Naive thymus-derived CD4-positive, alpha-beta T cell (primary cell): ENCODE results near the gene STARD6. TPM values are rescaled to one million over a fixed set of nuclear protein-coding genes. Genes with fewer than 3 reads are reported as not detected.
A peak's percentile ranks its signal among the peaks of the same experiment; 100 is the strongest.

Source experiments
- ATAC-seq: fragments of 150-1000 bp; cut with Tn5 transposase; 2 replicates; pipeline ENCODE4 v1.10.0; 2021; ENCODE audit warnings: mild to moderate bottlenecking, moderate library complexity
- CTCF ChIA-PET: fragments of 350-600 bp; sonication (Branson Sonifier 250); formaldehyde crosslinking; loops from one replicate; lab custom pipeline; 2021; ENCODE audit warnings: antibody characterized with exemption; lab: Charles Lee
- POLR2A ChIA-PET: fragments of 350-600 bp; sonication (Branson Sonifier 250); formaldehyde crosslinking; loops from one replicate; lab custom pipeline; 2021; ENCODE audit warnings: antibody characterized with exemption, inconsistent platforms; lab: Charles Lee
- DNase-seq, 9 donors: peaks; one replicate each; pipeline versions ENCODE4 v3.0.0 to v3.0.0-alpha.2; 2020 to 2022; ENCODE audit warnings: mixed read lengths in 1 of 9
- H3K27ac ChIP-seq: one replicate; pipeline ENCODE4 v1.7.0; 2013; ENCODE audit warnings: mild to moderate bottlenecking, low read depth, low read length, moderate library complexity
- H3K27me3 ChIP-seq, 2 donors: one replicate each; pipeline ENCODE4 v1.7.0; 2013; ENCODE audit warnings: low read length in 2 of 2, mild to moderate bottlenecking in 2 of 2, moderate library complexity in 2 of 2; ENCODE audit not compliant: control insufficient read depth in 2 of 2, insufficient read depth in 2 of 2
- H3K36me3 ChIP-seq, 3 experiments: 1 replicate in 2 of 3; 2 replicates in 1 of 3; pipeline ENCODE4 v1.7.0; 2013; ENCODE audit warnings: low read length in 3 of 3, mild to moderate bottlenecking in 3 of 3, moderate library complexity in 1 of 3; ENCODE audit not compliant: insufficient read depth in 3 of 3, control insufficient read depth in 2 of 3
- H3K4me1 ChIP-seq, 2 donors: one replicate each; pipeline ENCODE4 v1.7.0; 2013; ENCODE audit warnings: low read length in 2 of 2, mild to moderate bottlenecking in 2 of 2, moderate library complexity in 1 of 2; ENCODE audit not compliant: control insufficient read depth in 2 of 2, insufficient read depth in 2 of 2
- H3K4me3 ChIP-seq: 2 replicates; pipeline ENCODE4 v1.7.0; 2013; ENCODE audit warnings: mild to moderate bottlenecking, low read length
- H3K9me3 ChIP-seq, 3 experiments: 1 replicate in 2 of 3; 2 replicates in 1 of 3; pipeline ENCODE4 v1.7.0; 2013; ENCODE audit warnings: low read length in 3 of 3; ENCODE audit not compliant: control insufficient read depth in 2 of 3
- H3K27ac Mint-ChIP-seq, 9 donors: one replicate each; pipeline ENCODE4 v1.8.0; 2020 to 2022; ENCODE audit warnings: mixed read lengths in 9 of 9, mild to moderate bottlenecking in 8 of 9, moderate library complexity in 5 of 9, inconsistent platforms in 2 of 9
- H3K27me3 Mint-ChIP-seq, 5 donors: one replicate each; pipeline ENCODE4 v1.8.0; 2021 to 2022; ENCODE audit warnings: mixed read lengths in 5 of 5, mild to moderate bottlenecking in 1 of 5
- H3K36me3 Mint-ChIP-seq, 5 donors: one replicate each; pipeline ENCODE4 v1.8.0; 2020 to 2022; ENCODE audit warnings: mixed read lengths in 5 of 5, mild to moderate bottlenecking in 3 of 5, inconsistent platforms in 1 of 5
- H3K4me1 Mint-ChIP-seq, 7 donors: one replicate each; pipeline ENCODE4 v1.8.0; 2020 to 2022; ENCODE audit warnings: mixed read lengths in 7 of 7, mild to moderate bottlenecking in 3 of 7, inconsistent platforms in 1 of 7
- H3K4me3 Mint-ChIP-seq, 10 donors: one replicate each; pipeline ENCODE4 v1.8.0; 2020 to 2022; ENCODE audit warnings: mild to moderate bottlenecking in 10 of 10, mixed read lengths in 10 of 10, moderate library complexity in 6 of 10, inconsistent platforms in 2 of 10
- H3K9me3 Mint-ChIP-seq, 11 donors: one replicate each; pipeline ENCODE4 v1.8.0; 2020 to 2022; ENCODE audit warnings: mixed read lengths in 11 of 11, mild to moderate bottlenecking in 4 of 11, inconsistent platforms in 1 of 11, moderate library complexity in 1 of 11
- intact Hi-C, 2 donors: fragments of 100-400 bp; cut with micrococcal nuclease; formaldehyde crosslinking; loops; one replicate each; pipeline ENCODE4 v1.15.1; 2023
- polyA plus RNA-seq, 2 donors: library from polyadenylated mRNA; unstranded; fragments of 300-500 nt; fragmentation: Illumina TruSeq; gene quantifications; one replicate each; pipeline ENCODE4 v1.2.3, GENCODE V29; 2021
- total RNA-seq, 6 experiments: library from RNA in 5 of 6; stranded (reverse) in 5 of 6; gene quantifications; 1 replicate in 5 of 6; 2 replicates in 1 of 6; pipeline ENCODE4 v1.2.3 and lab custom pipeline; 2021 to 2026

STARD6 gene
- not detected for total RNA-seq
- under 1 TPM in 1 of 2 donors, not detected in 1; 0.31 TPM for polyA plus RNA-seq
- total RNA-seq (lab: John Stamatoyannopoulos, UW) = not detected

- peak within 1 kb of the TSS; percentile 74 to 99 (median 91) for H3K27ac Mint-ChIP-seq
- H3K4me3 Mint-ChIP-seq = peak within 1 kb of the TSS; percentile 93 to 99 (median 97)
These were observed at the start of gene STARD6, which contains the start of gene C18orf54 for GRCh38 chr18:54357660-54358494. TSS of gene STARD6 (minus strand) at chr18:54357858. CDS start at chr18:54354573, 3,285 bp downstream. TSS of gene C18orf54 (plus strand) at chr18:54357906. CDS start at chr18:54360573, 2,667 bp downstream.

GRCh38 chr18:54405290-54405689, 47.6 kb upstream of the STARD6 start:
- no peak for DNase-seq
- ChIA-PET POLR2A (no interaction called here), CTCF (no interaction called here)
- Mint-ChIP-seq H3K27me3 (peaks cover 13 to 32% (median 14%) of the 10 kb centered on the region in 5 donors), H3K27ac (no peak overlapping the region), H3K36me3 (no peaks in the 10 kb centered on the region), H3K9me3 (peaks cover 0 to 2% (median 0%) of the 10 kb centered on the region in 11 donors), H3K4me1 (no peaks in the 10 kb centered on the region), H3K4me3 (no peak overlapping the region)
- Histone ChIP-seq H3K4me3 (no peak overlapping the region), H3K9me3 (no peaks in the 10 kb centered on the region), H3K27me3 (no peaks in the 10 kb centered on the region), H3K4me1 (no peaks in the 10 kb centered on the region), H3K27ac (no peak overlapping the region), H3K36me3 (no peaks in the 10 kb centered on the region)
- ATAC-seq = no peak
- intact Hi-C loops = no loop called here

More at GRCh38 chr18:54357660-54358494, at the start of gene STARD6, which contains the start of gene C18orf54:
- Histone ChIP-seq H3K27me3 (no peaks in the 10 kb centered on the region), H3K4me3 (peak within 1 kb of the TSS; percentile 88), H3K9me3 (no peaks in the 10 kb centered on the region), H3K36me3 (no peaks in the 10 kb centered on the region), H3K4me1 (peaks cover 4 to 7% of the 10 kb centered on the region in 2 donors), H3K27ac (peak within 1 kb of the TSS; percentile 60)
- H3K27me3 Mint-ChIP-seq = peaks cover 0 to 12% (median 5%) of the 10 kb centered on the region in 5 donors
- H3K36me3 Mint-ChIP-seq = peaks cover 0 to 8% (median 3%) of the 10 kb centered on the region in 5 donors
- H3K9me3 Mint-ChIP-seq = peaks cover 0 to 1% (median 0%) of the 10 kb centered on the region in 11 donors
- ATAC-seq (peak; percentile 96), DNase-seq (peak; percentile 82 to 93 (median 91))
- ChIA-PET POLR2A (interaction anchor here (0.8 to 2.1 kb wide), 3 partner anchors 88 to 135 kb away, joined by 4 to 7 read pairs (median 5); partner anchors contain the start of genes MBD2 and POLI), CTCF (interaction anchor here (0.7 to 1.3 kb wide), 4 partner anchors 17 to 159 kb away, joined by 3 read pairs; no protein-coding TSS in a partner anchor)
- peaks cover 6 to 32% (median 21%) of the 10 kb centered on the region in 7 donors for H3K4me1 Mint-ChIP-seq
- intact Hi-C loops = loop anchor here (1.0 to 10.0 kb wide), 10 partner anchors 17 to 1233 kb away; partner anchors contain the start of genes MBD2 (in 2 of the 2), POLI (in 2 of the 2), RAB27B (in 1 of the 2) and TCF4 (in 1 of the 2)

- CTCF ChIA-PET = no interaction called here
- no peaks in the 10 kb centered on the region for H3K4me1 ChIP-seq
- H3K9me3 Mint-ChIP-seq = peaks cover 0 to 2% (median 0%) of the 10 kb centered on the region in 11 donors
These were observed 39.1 kb upstream of the STARD6 start for GRCh38 chr18:54396760-54397159.

GRCh38 chr18:54393648-54394294, 36.1 kb upstream of the STARD6 start:
- Mint-ChIP-seq H3K36me3 (no peaks in the 10 kb centered on the region), H3K27ac (no peak overlapping the region), H3K9me3 (peaks cover 0 to 2% (median 0%) of the 10 kb centered on the region in 11 donors), H3K4me3 (no peak overlapping the region), H3K27me3 (peaks cover 3 to 22% (median 13%) of the 10 kb centered on the region in 5 donors), H3K4me1 (peaks cover 0 to 26% (median 0%) of the 10 kb centered on the region in 7 donors)
- no peak overlapping the region for H3K4me3 ChIP-seq
- no peak overlapping the region for H3K27ac ChIP-seq
- ChIA-PET CTCF (no interaction called here), POLR2A (interaction anchor here (0.5 kb wide), 1 partner anchor 226 kb away, joined by 3 read pairs; no protein-coding TSS in a partner anchor)
- H3K4me1 ChIP-seq = no peaks in the 10 kb centered on the region
- intact Hi-C loops = loop anchor here in 1 of 2 donors (2.0 kb wide), 1 partner anchor 37 kb away; the partner anchor contains the start of genes C18orf54 and STARD6
- no peaks in the 10 kb centered on the region for H3K9me3 ChIP-seq
- ATAC-seq = no peak
- DNase-seq = no peak
- H3K27me3 ChIP-seq = no peaks in the 10 kb centered on the region
- H3K36me3 ChIP-seq = no peaks in the 10 kb centered on the region

More at GRCh38 chr18:54396760-54397159, 39.1 kb upstream of the STARD6 start:
- Histone ChIP-seq H3K27me3 (no peaks in the 10 kb centered on the region), H3K27ac (no peak overlapping the region), H3K9me3 (no peaks in the 10 kb centered on the region), H3K36me3 (no peaks in the 10 kb centered on the region), H3K4me3 (no peak overlapping the region)
- ATAC-seq (no peak), DNase-seq (no peak)
- Mint-ChIP-seq H3K4me3 (no peak overlapping the region), H3K27ac (no peak overlapping the region), H3K27me3 (peaks cover 0 to 17% (median 0%) of the 10 kb centered on the region in 5 donors), H3K4me1 (peaks cover 0 to 5% (median 0%) of the 10 kb centered on the region in 7 donors), H3K36me3 (no peaks in the 10 kb centered on the region)
- intact Hi-C loops = no loop called here
- POLR2A ChIA-PET = no interaction called here

- Mint-ChIP-seq H3K4me3 (no peak overlapping the region), H3K36me3 (no peaks in the 10 kb centered on the region), H3K27me3 (peaks cover 9 to 29% (median 16%) of the 10 kb centered on the region in 5 donors), H3K9me3 (peaks cover 0 to 2% (median 0%) of the 10 kb centered on the region in 11 donors), H3K4me1 (peaks cover 0 to 37% (median 0%) of the 10 kb centered on the region in 7 donors), H3K27ac (no peak overlapping the region)
- ATAC-seq = peak; percentile 80
- Histone ChIP-seq H3K36me3 (no peaks in the 10 kb centered on the region), H3K4me3 (no peak overlapping the region), H3K4me1 (no peaks in the 10 kb centered on the region), H3K27ac (no peak overlapping the region), H3K27me3 (no peaks in the 10 kb centered on the region), H3K9me3 (no peaks in the 10 kb centered on the region)
- CTCF ChIA-PET = interaction anchor here (0.9 to 1.6 kb wide), 6 partner anchors 9 to 557 kb away, joined by 3 to 4 read pairs (median 4); no protein-coding TSS in a partner anchor
- peak in 7 of 9 donors; percentile 5 to 55 (median 39) for DNase-seq
- POLR2A ChIA-PET = interaction anchor here (0.8 kb wide), 1 partner anchor 170 kb away, joined by 4 read pairs; no protein-coding TSS in a partner anchor
- intact Hi-C loops = loop anchor here (1.0 to 2.0 kb wide), 6 partner anchors 35 to 591 kb away; partner anchors contain the start of genes C18orf54 (in 2 of the 2) and STARD6 (in 2 of the 2)
These were observed 34.9 kb upstream of the STARD6 start for GRCh38 chr18:54392543-54393023.
